ENCODE data around the gene C1orf35.

Gene C1orf35

DNA sequence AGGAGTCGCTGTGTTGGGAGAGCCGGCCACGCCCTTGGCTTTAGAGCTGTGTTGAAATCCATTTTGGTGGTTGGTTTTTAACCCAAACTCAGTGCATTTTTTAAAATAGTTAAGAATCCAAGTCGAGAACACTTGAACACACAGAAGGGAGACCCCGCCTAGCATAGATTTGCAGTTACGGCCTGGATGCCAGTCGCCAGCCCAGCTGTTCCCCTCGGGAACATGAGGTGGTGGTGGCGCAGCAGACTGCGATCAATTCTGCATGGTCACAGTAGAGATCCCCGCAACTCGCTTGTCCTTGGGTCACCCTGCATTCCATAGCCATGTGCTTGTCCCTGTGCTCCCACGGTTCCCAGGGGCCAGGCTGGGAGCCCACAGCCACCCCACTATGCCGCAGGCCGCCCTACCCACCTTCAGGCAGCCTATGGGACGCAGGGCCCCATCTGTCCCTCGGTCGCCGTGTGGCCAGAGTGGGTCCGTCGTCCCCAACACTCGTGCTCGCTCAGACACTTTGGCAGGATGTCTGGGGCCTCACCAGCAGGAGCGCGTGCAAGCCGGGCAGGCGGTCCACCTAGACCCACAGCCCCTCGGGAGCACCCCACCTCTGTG is 4.7 kb downstream of the C1orf35 start:
- TF ChIP-seq GATA2 (IDR thresholded peaks at IDR 0.05; ENCODE audit: low read depth, low read length) (no peak), GATA3 (IDR thresholded peaks at IDR 0.05; ENCODE audit: low read depth, low read length) (no peak)

DNA sequence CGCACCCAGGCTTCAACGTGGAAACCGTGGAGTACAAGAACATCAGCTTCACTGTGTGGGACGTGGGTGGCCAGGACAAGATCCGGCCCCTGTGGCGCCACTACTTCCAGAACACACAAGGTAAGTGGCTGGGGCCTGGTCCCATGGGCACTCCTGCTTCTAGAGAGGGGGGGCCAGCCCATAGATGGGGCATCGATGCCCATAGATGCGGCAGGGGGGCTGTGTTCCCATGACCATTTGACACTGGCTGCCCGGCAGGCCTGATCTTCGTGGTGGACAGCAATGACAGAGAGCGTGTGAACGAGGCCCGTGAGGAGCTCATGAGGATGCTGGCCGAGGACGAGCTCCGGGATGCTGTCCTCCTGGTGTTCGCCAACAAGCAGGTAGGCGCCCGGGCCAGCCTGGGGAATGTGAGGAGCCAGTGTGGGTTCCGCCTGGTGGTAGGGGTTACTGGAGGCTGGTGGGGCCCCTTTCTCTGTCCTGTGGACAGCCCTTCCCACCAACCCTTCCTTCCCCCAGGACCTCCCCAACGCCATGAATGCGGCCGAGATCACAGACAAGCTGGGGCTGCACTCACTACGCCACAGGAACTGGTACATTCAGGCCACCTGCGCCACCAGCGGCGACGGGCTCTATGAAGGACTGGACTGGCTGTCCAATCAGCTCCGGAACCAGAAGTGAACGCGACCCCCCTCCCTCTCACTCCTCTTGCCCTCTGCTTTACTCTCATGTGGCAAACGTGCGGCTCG is 5.6 kb downstream of the C1orf35 start:
- TF ChIP-seq GATA2 (IDR thresholded peaks at IDR 0.05; ENCODE audit: low read depth, low read length) (no peak), GATA3 (IDR thresholded peaks at IDR 0.05; ENCODE audit: low read depth, low read length) (no peak)

DNA sequence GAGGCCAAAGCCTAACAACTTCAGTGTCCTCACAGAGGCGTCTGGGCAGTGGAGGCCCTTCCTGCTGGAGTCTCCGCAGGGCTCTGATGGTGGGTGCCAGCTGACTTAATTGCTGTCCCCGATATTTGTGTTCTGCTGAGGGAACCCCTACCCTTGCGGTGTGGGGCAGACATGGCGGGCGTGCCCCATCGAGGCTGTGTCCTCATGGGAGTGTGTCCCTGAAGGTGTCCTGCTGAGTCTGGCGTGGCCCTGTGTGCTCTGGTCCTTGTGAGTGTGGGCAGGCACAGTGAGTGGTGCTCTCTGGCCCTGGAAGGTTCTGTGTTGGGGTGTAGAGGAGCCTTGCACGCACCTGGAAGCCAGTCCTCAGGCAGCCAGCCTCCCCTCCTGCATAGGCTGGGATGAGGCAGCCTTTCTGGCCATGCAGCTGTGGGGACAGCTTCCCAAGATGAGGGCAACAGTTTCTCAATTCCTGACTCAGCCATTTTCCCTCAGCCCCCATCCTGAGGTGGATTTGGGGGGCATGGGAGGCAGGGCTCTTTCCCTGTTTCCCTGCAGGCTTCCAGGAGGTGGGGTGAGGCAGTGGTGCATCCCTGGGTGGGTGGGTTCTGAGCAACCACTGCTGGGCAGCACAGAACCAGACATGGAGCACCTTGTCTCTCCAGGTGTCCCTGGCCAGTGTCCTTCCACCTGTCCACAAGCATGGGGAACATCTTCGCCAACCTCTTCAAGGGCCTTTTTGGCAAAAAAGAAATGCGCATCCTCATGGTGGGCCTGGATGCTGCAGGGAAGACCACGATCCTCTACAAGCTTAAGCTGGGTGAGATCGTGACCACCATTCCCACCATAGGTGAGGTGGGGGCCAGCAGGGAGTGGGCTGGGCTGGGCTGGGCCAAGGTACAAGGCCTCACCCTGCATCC is 6.5 kb downstream of the C1orf35 start:
- TF ChIP-seq GATA2 (IDR thresholded peaks at IDR 0.05; ENCODE audit: low read depth, low read length), result no peak
- no peak for TF ChIP-seq GATA3 (IDR thresholded peaks at IDR 0.05; ENCODE audit: low read depth, low read length)

DNA sequence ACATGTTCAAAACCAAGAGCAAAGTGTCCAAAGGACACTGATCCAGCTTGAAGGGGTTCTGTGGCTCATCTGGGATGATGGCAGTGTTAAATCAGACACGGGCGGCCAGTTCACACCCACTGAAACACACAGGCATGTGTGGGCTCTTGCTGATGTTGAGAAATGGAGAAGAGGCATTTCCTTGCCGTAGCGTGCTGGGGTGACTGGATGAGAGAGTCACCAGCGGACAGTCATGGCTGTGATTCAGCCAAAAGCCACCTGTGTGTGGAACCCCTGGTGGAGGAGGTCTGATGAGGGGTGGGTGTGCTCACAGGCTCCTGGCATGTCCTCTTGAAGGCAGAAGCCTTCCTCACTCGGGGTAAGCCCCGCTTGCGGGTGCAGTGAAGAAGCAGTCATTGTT is 7.2 kb downstream of the C1orf35 start:
- TF ChIP-seq GATA2 (IDR thresholded peaks at IDR 0.05; ENCODE audit: low read depth, low read length) (no peak), GATA3 (IDR thresholded peaks at IDR 0.05; ENCODE audit: low read depth, low read length) (no peak)

DNA sequence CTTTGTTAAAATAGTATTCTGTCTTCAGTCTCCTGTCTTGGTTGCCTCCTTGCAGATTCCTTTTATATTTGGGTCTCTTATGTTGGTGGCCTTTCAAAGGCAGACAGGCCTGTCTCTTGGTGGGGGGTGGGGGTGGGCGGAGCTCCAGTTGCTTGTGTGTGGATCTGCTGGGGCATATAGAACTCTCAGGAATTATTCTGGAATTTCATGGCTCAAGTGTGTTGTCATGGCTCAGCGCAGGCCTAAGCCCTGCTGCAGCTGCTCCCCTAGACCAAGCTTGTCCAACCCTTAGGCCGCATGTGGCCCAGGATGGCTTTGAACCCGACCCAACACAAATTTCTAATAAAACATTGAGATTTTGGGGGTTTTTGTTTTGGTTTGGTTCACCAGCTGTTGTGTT is 8.0 kb downstream of the C1orf35 start:
- TF ChIP-seq GATA2 (IDR thresholded peaks at IDR 0.05; ENCODE audit: low read depth, low read length) (no peak), GATA3 (IDR thresholded peaks at IDR 0.05; ENCODE audit: low read depth, low read length) (no peak)

DNA sequence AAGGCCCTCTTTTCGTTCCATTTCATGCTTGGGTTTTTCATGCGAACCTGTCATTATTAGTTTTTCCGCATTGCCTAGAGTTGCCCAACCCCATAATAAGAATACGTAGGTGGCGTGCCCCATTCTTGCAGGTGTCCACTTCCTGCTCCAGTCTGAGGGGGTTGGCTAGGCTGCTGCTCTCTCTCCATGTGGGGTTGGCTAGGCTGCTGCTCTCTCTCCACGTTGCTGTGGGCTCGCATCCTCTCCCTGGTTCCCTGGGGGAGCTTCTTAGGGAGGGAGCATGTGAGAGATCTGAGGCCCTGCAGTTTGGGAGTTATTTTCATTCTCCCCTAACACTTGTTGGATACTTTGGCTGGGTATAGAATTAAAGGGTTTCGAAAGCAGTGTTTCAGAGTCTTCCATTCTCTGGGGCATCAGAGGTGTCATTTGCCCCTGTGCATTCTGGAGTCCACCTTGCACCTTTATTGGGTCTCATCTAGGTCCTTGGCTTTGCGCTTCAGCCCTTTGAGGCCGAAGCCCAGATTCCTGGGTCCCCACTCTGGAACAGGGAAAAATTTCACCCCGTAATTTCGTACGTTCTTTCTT is 8.6 kb downstream of the C1orf35 start:
- TF ChIP-seq GATA2 (IDR thresholded peaks at IDR 0.05; ENCODE audit: low read depth, low read length), result no peak
- TF ChIP-seq GATA3 (IDR thresholded peaks at IDR 0.05; ENCODE audit: low read depth, low read length), result no peak

DNA sequence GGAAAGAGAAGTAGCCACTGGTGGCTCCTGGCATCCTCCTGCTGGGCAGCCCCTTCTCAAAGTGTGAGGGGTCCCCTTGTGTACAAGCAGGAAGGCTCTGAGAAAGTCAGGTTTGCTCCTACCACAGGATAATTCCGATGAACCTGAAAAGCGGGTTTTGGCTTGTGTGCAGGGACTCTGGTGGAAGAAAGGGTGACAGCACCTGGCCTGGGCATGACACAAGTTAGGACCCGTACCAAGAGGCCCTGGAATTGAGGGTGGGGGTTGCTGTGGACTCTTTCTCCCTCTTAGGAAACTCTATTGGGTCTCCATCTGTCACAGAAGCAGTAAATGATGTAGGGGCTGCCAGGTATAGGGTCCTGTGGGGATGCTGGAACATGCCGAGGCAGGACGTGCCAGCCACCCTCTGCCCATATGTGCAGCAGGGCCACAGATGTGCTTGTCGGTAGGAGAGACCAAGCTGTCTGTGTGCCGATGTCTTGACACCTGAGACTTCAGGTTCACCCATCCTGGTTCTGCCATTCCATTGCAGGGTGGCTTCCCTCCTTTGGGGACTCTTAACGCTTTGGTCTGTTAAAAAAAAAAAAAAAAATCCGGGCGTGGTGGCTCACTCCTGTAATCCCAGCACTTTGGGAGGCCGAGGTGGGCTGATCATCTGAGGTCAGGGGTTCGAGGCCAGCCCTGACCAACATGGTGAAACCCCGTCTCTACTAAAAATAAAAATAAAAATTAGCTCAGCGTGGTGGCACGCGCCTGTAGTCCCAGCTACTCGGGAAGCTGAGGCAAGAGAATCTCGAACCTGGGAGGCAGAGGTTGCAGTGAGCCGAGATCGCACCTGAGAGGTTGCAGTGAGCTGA is 9.8 kb downstream of the C1orf35 start:
- TF ChIP-seq GATA3 (IDR thresholded peaks at IDR 0.05; ENCODE audit: low read depth, low read length) (no peak), GATA2 (IDR thresholded peaks at IDR 0.05; ENCODE audit: low read depth, low read length) (no peak)

DNA sequence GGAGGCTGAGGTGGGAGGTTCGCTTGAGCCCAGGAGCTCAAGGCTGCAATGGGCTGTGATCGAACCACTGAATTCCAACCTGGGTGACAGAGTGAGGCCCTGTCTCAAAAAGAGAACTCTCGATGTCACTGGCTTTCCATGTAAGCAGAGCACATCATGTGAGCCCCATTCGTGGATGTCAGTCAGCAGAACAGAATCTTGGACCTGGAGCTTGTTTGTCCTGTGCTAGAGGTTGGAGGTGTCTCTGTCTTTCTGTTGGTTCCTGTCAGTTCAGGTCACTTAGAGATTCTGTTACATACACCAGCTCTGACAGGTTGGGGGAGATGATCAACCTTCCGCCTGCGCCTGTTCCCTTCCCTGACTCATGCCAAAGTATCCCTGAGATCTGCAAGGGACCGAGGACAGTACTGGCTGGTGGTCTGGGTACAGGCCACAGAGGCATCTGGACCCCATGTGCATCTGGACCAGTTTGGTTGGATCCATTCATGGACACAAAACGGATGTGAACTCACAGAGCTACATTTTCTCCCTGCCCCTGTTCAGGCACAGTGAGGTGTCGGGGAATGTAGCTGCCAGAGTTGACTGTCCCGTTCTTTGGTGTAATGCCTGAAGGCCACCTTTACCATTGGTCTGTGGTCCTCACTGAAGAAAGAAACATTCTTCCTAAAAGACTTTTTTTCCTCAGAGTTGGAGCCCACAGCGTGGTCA is 10.6 kb downstream of the C1orf35 start:
- TF ChIP-seq GATA2 (IDR thresholded peaks at IDR 0.05; ENCODE audit: low read depth, low read length) (no peak), GATA3 (IDR thresholded peaks at IDR 0.05; ENCODE audit: low read depth, low read length) (no peak)

DNA sequence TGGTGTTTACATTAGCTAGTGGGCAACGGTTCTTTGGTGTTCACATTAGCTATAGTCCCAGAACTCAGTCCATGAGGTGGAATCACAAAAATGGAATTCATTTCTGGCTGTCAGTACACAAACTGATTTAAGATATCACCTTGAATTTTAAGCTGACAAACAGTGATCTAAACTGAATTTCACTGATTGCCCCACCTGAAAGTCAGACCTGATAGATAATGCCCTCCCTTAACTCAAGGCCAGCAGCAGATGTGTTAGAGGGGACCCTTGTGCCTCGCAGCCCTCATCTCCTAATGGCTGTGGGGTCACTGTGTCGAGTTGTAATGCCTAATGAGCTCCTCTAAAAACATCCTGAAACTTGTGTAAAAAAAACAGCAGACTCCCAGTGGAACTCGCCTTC is 12.0 kb downstream of the C1orf35 start:
- TF ChIP-seq GATA3 (IDR thresholded peaks at IDR 0.05; ENCODE audit: low read depth, low read length) (no peak), GATA2 (IDR thresholded peaks at IDR 0.05; ENCODE audit: low read depth, low read length) (no peak)

DNA sequence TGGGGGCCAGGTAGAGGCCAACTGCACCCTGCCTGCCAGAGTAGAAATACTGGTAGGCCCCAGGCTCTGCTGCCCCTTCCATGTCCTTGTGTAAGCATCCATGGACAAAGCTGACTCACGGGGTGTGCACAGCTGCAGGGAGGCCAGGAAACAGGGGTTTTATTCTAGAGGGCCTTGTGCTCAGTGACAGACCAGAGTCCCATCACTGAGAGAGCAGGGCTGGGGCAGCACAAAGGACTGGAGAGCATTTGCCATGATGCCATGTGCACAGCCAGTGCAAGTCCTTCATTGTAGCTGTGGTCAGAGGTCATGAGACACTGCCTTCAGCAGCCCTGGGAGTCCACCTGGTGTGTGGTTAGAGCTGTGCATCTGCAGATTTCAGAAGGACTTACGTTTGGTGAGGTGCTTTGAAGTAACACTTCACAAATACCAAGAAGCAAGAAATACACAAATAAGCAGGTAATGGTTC is 12.5 kb downstream of the C1orf35 start:
- TF ChIP-seq GATA2 (IDR thresholded peaks at IDR 0.05; ENCODE audit: low read depth, low read length) (no peak), GATA3 (IDR thresholded peaks at IDR 0.05; ENCODE audit: low read depth, low read length) (no peak)

DNA sequence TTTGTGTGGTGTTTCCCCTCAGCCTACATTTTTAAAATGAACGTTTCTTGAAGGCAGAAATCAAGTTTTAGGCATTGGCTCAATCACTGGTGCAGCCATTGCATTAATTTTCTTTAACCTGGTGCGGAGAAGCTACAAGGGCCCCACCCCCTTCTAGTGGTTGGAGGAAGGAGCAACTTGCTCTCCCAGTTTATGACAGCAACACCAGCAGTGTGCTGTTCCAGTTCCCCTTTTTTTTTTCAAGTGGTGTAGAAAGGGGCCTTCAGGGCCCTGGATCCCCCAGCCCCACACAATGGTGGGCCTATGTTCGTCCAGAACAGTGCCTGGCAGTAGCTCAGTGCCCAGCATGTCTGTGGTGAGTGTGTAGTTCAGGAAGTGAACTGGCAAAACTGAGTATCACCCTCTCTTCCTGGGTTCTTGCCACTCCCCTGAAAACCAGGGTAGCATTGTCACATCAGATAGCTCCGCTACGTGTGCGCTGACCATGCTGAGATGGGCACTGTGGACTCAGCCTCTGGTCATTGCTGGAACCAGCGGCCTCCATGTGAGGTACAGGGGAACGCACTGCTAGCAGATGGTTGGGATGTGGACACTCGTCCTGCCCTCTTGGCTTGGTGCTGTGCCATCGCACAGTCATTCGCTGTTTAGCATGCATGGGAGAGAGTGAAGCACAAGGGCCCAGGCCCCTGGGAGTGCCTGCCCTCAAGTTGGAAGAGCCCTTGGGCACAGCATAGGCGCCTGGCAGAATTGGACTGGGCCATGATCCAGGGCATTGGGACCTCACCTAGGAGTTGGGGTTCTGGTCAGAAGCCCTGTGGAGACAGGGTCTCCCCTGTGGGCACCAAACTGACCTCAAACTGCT is 13.4 kb downstream of the C1orf35 start:
- TF ChIP-seq GATA3 (IDR thresholded peaks at IDR 0.05; ENCODE audit: low read depth, low read length) (no peak), GATA2 (IDR thresholded peaks at IDR 0.05; ENCODE audit: low read depth, low read length) (no peak)

All from SH-SY5Y (cell line).